ENCODE data around the gene C3AR1.

DNA sequence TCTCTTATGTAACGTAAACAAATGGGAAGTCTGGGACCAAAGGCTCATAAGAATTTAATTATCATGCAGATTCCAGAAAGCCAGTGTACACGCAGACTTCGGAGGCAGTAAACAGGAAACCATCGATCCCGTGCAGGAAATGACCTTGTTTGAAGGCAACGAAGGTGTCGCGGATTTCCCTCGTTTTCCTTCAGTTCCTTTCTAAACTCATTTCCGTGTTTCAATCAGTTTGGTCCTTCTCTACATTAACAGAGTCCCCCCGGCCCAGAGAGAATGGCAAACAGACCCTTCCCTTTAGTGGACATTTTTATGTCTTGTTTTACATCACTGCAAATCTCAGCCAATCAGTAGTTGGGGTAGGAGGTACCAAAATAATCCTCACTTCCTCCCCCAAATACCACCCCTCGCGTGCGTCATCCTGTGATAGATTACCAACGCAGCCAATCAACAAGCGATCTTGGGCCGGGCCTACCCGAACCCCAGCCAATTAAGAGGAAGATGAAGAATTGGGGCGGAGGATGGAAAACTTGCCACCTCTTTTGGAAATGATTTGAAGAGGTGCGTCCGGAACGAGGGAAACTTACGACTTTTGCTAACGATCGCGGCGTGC is 39.8 kb downstream of the C3AR1 start:
- TF ChIP-seq, protein P1, sequence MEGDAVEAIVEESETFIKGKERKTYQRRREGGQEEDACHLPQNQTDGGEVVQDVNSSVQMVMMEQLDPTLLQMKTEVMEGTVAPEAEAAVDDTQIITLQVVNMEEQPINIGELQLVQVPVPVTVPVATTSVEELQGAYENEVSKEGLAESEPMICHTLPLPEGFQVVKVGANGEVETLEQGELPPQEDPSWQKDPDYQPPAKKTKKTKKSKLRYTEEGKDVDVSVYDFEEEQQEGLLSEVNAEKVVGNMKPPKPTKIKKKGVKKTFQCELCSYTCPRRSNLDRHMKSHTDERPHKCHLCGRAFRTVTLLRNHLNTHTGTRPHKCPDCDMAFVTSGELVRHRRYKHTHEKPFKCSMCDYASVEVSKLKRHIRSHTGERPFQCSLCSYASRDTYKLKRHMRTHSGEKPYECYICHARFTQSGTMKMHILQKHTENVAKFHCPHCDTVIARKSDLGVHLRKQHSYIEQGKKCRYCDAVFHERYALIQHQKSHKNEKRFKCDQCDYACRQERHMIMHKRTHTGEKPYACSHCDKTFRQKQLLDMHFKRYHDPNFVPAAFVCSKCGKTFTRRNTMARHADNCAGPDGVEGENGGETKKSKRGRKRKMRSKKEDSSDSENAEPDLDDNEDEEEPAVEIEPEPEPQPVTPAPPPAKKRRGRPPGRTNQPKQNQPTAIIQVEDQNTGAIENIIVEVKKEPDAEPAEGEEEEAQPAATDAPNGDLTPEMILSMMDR (IDR thresholded peaks at IDR 0.05), result no peak
- peak; percentile 72 to 74 for TF ChIP-seq POLR2A (IDR thresholded peaks at IDR 0.05)
